ENCODE results near the gene IPO13. TPM values are rescaled to one million over a fixed set of nuclear protein-coding genes. Genes with fewer than 3 reads are reported as not detected.

Gene IPO13
- total RNA-seq, 1 donor from 2014 or later, result 53.2 TPM

GRCh38 chr1:43976890-43977289 is 30.1 kb downstream of the IPO13 start:
- peaks cover 21% of the 10 kb centered on the region for H3K4me1 Mint-ChIP-seq (ENCODE audit: low read depth, unreplicated experiment)
- peaks cover 14% of the 10 kb centered on the region for H3K9me3 Mint-ChIP-seq (ENCODE audit: unreplicated experiment)
- H3K36me3 Mint-ChIP-seq (ENCODE audit: unreplicated experiment), result peaks cover 9% of the 10 kb centered on the region
- no peak for TF ChIP-seq CTCF (IDR thresholded peaks at IDR 0.05; ENCODE audit: partially characterized antibody, unreplicated experiment)
- H3K4me3 Mint-ChIP-seq (ENCODE audit: unreplicated experiment), result peak overlapping the region; percentile 90
- H3K27ac Mint-ChIP-seq (ENCODE audit: unreplicated experiment), result no peak overlapping the region
- peaks cover 15% of the 10 kb centered on the region for H3K27me3 Mint-ChIP-seq (ENCODE audit: unreplicated experiment)
- no peak for DNase-seq

- H3K27me3 Mint-ChIP-seq (ENCODE audit: unreplicated experiment), result peaks cover 15% of the 10 kb centered on the region
- DNase-seq, result no peak
- peak overlapping the region; percentile 90 for H3K4me3 Mint-ChIP-seq (ENCODE audit: unreplicated experiment)
- peaks cover 14% of the 10 kb centered on the region for H3K9me3 Mint-ChIP-seq (ENCODE audit: unreplicated experiment)
- peak overlapping the region; percentile 56 for H3K27ac Mint-ChIP-seq (ENCODE audit: unreplicated experiment)
- TF ChIP-seq CTCF (IDR thresholded peaks at IDR 0.05; ENCODE audit: partially characterized antibody, unreplicated experiment), result no peak
- H3K4me1 Mint-ChIP-seq (ENCODE audit: low read depth, unreplicated experiment), result peaks cover 21% of the 10 kb centered on the region
- H3K36me3 Mint-ChIP-seq (ENCODE audit: unreplicated experiment), result peaks cover 9% of the 10 kb centered on the region
Observed at GRCh38 chr1:43977376-43978263, 30.9 kb downstream of the IPO13 start.

GRCh38 chr1:43978264-43978550 is 31.5 kb downstream of the IPO13 start:
- Mint-ChIP-seq H3K4me1 (ENCODE audit: low read depth, unreplicated experiment) (peaks cover 21% of the 10 kb centered on the region), H3K36me3 (ENCODE audit: unreplicated experiment) (peaks cover 9% of the 10 kb centered on the region)

GRCh38 chr1:43978551-43979260 is 32.0 kb downstream of the IPO13 start, which contains the start of gene B4GALT2:
B4GALT2 (plus strand) TSS chr1:43979210; CDS start chr1:43981161, 1,951 bp downstream.
- Mint-ChIP-seq H3K4me1 (ENCODE audit: low read depth, unreplicated experiment) (peaks cover 25% of the 10 kb centered on the region), H3K36me3 (ENCODE audit: unreplicated experiment) (peaks cover 9% of the 10 kb centered on the region), H3K27ac (ENCODE audit: unreplicated experiment) (peak within 1 kb of the TSS; percentile 83), H3K27me3 (ENCODE audit: unreplicated experiment) (peaks cover 15% of the 10 kb centered on the region), H3K4me3 (ENCODE audit: unreplicated experiment) (peak within 1 kb of the TSS; percentile 91), H3K9me3 (ENCODE audit: unreplicated experiment) (peaks cover 16% of the 10 kb centered on the region)
- TF ChIP-seq CTCF (IDR thresholded peaks at IDR 0.05; ENCODE audit: partially characterized antibody, unreplicated experiment), result no peak
- DNase-seq, result peak; percentile 59

More at GRCh38 chr1:43978264-43978550, 31.5 kb downstream of the IPO13 start:
- no peak overlapping the region for H3K27ac Mint-ChIP-seq (ENCODE audit: unreplicated experiment)
- H3K27me3 Mint-ChIP-seq (ENCODE audit: unreplicated experiment), result peaks cover 15% of the 10 kb centered on the region
- no peak for DNase-seq
- peak overlapping the region; percentile 90 for H3K4me3 Mint-ChIP-seq (ENCODE audit: unreplicated experiment)
- no peak for TF ChIP-seq CTCF (IDR thresholded peaks at IDR 0.05; ENCODE audit: partially characterized antibody, unreplicated experiment)
- peaks cover 14% of the 10 kb centered on the region for H3K9me3 Mint-ChIP-seq (ENCODE audit: unreplicated experiment)

- peaks cover 11% of the 10 kb centered on the region for H3K27me3 Mint-ChIP-seq (ENCODE audit: unreplicated experiment)
- peaks cover 11% of the 10 kb centered on the region for H3K9me3 Mint-ChIP-seq (ENCODE audit: unreplicated experiment)
- no peak for DNase-seq
- H3K36me3 Mint-ChIP-seq (ENCODE audit: unreplicated experiment), result peaks cover 9% of the 10 kb centered on the region
- peaks cover 21% of the 10 kb centered on the region for H3K4me1 Mint-ChIP-seq (ENCODE audit: low read depth, unreplicated experiment)
- TF ChIP-seq CTCF (IDR thresholded peaks at IDR 0.05; ENCODE audit: partially characterized antibody, unreplicated experiment), result no peak
- no peak overlapping the region for H3K27ac Mint-ChIP-seq (ENCODE audit: unreplicated experiment)
- H3K4me3 Mint-ChIP-seq (ENCODE audit: unreplicated experiment), result no peak overlapping the region
Observed at GRCh38 chr1:43979261-43979527, 32.4 kb downstream of the IPO13 start.
